NCI-H2196 (cell line): ENCODE results near the gene NLGN1.
A peak's percentile ranks its signal among the peaks of the same experiment; 100 is the strongest.

Source experiments
- DNase-seq: peaks from one replicate; lab custom pipeline; 2025; ENCODE audit not compliant: unreplicated experiment; lab: John Stamatoyannopoulos, UW

The NLGN1 gene

DNA sequence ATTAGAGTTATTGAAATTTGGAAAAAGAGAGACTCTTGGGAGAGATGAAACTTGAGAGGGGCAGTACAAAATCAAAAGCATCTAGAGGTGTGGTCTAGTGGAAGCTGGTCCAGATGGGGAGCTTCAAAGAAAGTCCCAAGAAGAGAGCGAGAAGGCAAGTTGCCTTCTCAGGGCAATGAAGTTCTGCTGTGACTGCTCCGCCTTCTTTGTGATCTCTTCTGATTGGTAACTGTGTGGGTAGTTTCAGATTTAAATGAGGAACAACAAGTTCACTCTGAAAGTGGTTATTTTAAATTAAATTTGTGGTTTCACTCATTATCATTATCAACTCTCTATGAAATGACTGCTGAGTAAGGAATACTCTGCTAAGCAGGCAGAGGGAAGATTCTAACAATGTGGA lies 233.3 kb downstream of the NLGN1 start:
- no peak for DNase-seq

DNA sequence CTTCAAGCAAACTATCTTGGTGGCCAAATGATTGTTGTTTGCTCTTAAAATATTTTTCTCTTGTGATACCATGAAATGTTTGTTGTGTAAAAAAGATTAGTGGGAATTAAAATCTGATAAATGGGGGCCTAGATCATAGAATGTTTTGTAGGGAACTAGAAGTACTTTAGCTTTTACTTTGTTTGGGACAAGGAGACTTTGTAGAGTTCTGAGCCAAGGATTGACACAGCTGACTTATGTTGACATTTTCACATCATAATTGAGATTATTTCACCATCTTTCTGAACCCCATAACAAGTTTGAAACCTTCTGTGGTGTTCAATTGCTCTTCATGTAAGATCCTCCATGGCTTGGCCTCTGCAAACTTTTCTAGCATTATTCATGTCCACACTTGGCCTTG lies 235.4 kb downstream of the NLGN1 start:
- no peak for DNase-seq

DNA sequence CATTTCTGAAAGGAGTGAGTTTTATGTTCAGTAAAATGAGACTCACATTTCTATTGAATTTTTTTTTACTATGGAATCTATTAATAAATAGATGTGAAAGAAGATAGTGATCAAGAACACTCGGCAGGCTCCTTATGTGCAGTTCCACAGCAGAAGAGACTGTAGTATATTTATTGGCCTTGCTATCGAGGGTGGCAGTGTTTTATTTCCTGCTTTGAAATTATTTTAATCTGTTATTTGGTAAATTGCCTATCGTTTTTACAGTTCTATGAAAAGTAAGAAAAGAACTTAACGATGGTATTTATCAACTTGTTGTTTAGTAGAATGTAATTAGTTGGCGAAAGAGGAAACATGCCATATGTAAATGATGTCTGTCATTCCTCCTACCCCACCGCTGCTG lies 238.3 kb downstream of the NLGN1 start:
- DNase-seq = no peak

DNA sequence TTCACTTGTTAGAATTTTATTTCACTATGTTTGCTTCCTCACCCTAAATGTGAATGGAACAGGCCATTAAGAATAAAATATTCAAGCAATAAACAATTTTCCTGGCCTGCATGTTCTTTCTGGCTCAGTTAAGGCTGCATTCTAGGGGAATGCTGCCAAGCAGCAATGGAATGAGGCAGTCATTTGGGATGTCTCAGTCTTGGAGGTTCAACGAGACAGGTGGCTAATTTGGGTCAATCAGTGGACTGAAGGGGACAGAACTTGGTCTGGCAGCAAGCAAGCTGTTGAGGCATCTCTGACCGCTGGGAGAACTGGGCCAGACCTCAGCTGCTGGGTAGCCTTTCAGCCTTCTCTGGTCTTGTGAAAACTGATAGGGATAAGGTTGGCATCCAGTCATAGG lies 241.6 kb downstream of the NLGN1 start:
- DNase-seq = no peak

DNA sequence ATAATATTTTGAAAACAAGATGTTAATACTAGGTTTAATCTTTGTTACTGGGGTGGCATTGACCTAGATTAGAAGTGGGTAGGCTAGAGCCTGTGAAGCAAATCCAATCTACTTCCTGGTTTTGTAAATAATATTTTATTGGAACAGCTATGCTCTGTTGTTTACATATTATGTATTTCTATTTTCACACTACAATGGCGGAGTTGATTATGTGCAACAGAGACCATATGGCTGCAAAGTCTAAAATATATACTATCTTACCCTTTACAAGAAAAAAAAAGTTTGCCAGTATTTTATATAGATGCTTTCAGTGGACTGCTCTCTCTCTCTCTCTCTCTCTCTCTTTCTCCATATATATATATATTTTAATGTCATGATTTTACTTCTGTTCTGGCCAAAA lies 244.2 kb downstream of the NLGN1 start:
- no peak for DNase-seq

DNA sequence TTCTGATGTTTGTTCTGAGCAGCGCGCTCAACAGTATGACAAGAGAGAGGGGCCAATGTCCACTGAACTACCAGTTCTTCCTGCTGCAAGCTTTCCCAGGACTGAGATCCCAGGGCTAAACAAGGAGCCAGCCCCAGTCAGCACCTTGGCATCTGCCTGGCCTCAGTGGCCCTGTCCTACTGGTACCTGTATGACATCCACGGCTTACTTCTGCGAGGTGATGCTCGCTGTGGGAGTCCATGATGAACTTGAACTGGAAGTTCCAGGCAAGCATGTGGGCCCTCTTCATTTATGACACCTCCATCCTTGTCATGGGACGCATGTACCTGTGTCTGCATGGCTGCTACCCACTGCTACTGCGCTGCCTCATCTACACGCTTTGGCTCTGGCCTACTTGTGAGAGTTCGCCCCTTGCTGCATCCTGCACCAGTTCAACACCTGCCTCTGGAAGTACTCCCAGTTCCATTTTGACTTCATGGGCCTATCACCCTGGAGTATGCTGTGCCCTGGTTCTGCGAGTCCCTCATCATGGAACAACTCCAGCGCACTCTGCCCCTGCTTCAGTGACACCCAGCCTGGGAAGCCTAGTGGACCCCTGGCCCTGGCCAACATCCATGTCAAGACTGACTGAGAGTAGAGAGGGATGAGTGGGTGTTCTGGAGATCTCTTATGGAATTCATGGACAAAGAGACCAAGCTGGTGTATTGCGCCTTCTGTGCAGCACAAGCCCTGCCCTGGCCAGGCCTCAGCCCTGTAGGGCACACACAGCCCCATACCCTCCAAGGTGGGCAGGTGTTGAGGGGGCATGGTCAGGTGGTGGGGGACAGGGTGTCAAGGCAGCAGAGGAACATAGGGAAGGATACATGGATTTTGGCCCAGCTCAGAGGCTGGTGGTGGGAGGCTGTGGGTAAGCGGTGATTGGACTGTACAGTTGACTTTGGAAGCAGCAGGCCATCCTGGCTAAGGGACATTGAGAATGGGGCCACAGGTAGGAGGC lies 246.8 kb downstream of the NLGN1 start:
- no peak for DNase-seq

DNA sequence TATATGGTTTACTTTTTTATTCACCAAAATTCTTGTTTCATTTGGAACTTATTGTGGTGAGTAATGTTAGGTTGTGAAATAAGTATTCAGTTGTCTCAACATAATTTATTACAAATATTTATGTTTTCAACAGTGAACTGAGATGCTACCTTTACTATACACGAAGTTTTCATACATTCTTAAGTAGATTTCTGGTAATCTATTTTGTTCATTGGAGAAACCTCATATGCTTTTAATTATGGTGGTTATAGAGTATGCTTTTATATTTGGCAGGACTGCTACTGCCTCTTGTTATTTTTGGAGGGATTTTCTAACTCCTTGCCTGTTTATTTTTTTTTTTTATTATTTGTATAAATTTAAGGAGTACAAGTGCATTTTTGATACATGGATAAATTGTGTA lies 253.1 kb downstream of the NLGN1 start:
- no peak for DNase-seq

DNA sequence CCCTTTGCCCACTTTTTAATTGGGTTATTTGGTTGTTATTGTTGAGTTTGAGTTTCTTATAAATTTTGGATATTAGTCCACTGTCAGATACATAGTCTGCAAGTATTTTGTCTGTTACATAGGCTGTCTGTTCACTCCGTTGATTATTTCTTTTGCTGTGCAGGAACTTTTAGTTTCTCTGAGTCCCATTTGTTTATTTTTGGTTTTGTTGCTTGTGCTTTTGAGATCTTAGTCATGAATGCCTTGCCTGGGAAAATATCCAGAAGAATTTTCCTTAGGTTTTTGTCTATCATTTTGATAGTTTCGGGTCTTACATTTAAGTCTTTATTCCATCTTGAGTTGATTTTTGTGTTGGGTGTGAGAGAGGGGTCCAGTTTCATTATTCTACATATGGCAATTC lies 254.5 kb downstream of the NLGN1 start:
- DNase-seq = no peak

DNA sequence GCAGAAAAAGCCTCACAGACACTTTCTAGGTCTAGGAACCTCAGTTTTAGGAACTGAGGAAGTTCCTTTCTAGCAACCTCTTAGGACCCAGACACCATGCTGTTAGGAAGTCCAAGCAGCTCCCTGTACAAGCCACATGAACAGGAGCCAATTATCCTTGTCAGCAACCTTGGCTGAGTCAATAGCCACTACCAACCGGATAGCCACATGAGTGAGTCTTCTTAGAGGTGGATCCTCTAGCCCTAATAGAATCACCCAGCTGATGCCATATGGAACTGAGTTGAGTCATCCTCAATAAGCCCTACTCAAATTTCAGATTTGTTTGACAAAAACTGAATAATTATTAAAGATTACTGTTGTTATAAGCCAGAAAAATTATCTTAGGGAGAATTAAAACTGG lies 256.2 kb downstream of the NLGN1 start:
- DNase-seq = no peak

DNA sequence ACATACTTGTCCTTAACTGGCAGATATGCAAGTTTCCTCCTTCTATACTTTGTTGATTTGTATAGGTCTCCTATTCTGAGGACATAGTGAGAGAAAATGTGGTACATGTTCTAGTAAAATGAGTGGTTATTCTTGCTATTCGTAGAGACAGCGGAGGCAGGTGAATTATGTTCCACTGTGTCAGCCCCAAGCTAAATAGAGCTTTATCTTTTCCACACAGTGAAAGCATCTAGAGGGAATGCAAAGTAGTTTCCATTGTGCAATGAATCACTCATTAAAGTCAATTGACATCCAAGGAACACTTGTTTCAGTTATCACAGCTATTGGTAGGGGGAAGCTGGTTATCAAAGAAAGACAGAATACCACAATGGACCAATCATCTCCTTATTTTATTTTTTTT lies 262.4 kb downstream of the NLGN1 start:
- no peak for DNase-seq

DNA sequence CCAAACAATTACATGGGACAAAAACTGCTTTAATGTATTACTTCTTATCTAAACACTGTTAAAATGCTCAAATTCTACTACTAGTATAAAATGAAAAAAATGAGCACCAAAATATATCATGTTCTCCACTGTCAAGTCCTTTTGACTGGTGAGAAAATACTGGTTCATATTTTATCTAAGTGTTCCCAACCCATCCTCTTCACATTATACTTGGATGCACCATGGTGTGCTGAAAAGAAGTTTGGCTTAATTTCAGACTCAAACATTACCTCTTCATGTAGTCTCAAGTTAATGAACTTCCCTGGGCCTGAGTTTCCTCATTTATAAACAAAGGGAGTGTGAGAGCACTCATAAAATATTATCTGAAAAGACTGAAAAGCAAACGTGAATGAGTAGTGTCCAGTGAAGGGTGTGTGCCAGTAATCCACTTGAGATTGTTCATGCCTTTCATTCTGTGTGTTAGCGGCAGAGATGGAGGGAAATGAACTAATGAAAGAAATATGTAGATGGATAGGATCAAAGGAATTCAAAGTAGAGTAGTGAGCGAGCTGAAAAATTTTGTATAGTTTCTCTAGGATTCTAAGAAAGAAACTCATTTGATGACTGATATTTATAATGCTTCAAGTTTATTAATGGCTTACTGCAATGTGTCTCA lies 263.2 kb downstream of the NLGN1 start:
- peak; percentile 75 for DNase-seq

DNA sequence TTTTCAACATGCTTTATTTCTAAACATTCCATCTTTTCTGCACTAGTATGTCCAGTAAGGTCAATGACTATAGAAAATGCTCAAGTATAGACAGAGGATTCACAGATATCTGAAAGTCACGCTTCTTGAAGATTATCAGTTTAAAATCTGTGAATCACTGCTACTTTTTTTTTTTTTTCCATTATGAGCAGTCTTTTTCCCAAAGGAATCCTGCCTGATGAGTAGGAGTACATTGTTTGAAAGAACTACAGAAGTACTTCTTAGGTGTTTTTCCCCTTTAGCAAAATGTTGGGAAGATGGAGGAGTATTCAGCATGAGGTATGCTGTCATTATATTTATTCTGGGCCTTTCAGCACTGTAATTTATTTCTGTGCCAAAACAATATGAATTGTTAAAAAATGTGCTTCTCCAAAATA lies 266.2 kb downstream of the NLGN1 start:
- DNase-seq = no peak

DNA sequence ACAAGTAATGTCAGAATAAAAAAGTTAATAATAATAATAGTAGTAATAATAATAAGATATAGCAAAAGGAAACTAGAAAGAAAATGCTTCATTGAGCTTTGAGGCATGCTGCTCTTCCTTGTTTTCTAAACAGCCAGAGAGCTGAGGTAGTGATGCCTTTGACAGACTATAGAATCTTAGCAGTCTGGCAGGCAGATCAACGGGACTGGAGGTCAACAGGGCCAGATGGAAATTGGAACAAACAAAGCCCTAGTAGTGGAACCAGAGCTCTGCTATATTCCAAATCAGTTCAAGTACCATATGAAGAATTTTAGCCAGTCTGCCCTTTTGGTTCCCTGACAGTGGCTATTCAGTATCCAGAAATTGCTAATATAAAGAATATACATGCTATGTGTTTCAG lies 278.6 kb downstream of the NLGN1 start:
- DNase-seq = no peak

DNA sequence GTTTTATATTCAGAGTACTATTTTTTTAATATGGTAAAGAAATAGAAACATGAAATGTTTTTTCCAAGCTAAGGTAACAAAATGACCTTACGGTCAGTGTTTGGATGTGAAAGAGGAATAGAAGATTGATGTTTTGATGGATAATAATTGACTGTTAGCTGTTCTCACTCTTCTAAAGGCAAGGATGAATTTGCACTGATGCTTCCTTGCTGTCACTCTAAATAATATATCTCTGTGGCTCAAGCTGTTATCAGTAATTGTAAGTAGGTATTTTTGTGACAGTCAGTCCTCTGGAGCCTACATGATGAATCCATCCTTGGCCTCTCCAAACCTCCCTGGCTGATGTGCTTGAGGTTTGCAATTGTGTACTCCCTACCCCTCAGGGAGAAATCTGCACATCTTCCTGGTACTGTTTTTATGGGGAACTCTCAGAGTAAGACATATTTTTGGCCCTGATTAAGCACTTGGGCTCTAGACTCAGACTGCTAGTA lies 283.7 kb downstream of the NLGN1 start:
- no peak for DNase-seq

DNA sequence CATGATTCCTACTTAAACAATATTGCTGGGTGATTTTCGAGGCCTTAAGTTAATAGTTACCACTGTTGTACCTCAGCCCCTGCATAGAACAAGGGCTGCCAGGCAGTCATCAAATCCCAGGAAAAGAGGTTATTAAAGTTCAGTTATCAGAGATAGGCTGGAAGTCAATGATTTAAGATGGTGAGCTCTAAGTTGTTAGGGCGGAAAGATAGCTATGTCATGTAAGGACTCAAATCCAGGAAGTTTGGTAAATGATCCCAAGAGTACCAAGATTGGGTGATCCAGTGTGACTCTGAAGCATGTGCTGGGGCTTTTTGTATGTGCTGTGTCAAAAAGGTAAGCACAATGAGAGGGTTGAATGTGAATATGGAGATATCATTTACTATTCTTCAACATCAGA lies 287.9 kb downstream of the NLGN1 start:
- no peak for DNase-seq

DNA sequence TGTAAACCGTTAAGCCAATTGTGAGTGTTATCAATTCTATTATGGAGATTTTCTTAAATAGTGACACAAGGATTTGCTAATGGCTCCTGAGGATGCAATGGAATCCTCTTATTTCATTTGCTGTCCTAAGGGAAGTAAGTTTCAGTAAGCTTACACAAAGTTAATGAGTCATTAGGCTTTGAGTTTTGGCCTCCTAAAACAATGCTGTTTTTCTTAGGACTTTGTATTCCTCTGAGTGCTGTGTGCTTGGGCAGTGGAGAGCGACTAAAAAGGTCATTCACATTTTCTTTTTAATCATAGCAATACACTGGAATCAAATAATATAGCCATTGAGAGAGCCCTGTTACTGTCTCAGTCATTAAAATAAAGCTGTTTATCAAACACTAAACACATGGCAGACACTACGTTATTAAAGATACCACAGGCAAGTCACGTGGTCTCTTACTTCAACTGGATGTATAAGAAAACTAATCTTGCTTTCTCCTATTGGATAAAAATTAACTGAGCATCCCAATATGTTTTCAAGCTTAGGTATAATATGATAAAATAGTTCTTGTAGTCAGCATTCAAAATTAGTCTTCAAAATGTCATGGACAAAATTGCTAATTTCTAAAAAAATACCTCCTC lies 290.8 kb downstream of the NLGN1 start:
- DNase-seq = no peak

DNA sequence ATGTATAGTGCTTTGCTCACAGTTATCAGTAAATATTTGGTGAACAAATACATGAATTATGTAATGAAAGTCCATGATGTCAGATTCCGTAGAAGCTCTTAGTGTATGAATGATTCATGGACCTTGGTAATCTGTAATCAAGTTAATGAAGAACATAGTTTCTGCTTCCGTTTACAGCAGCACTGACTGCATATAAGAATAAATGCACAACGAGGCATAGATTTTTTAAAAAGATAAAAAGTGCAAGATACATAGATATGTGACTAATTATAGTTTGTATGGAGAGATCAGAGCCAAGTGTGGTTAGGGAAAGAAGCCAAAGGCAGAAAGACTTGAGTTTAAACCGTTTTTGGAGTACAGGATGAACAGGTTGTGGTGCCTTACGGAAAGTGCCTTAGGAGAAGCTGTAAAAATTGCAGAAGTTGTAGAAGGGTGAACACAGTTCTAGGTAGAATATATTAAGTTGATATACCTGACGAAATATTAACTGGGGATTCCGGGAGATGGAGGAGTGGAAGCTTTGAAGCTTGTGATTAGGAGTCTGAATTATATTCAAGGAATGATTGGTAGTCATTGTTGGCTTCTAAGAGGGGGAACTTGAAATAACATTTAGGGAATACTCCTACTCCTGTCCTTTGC lies 293.1 kb downstream of the NLGN1 start:
- no peak for DNase-seq

DNA sequence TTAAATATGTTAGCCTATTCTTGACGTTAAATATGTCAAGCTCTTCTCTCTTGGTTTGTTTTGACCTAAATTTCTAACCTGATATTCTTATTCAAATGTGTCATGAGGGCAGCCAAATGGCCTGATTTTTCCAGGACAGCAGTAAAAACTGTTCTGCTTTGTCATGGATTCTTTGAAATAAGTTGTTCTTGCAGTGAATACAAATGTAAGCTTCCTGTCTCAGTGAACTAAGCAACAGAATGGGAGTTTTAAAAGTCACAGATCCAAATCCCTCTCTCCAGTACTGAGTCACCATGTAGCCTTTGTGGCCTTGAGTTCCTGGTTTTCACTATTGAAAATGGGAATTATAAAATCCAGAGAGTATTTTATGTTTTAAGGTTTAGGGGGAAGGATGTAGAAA lies 301.8 kb downstream of the NLGN1 start:
- no peak for DNase-seq

DNA sequence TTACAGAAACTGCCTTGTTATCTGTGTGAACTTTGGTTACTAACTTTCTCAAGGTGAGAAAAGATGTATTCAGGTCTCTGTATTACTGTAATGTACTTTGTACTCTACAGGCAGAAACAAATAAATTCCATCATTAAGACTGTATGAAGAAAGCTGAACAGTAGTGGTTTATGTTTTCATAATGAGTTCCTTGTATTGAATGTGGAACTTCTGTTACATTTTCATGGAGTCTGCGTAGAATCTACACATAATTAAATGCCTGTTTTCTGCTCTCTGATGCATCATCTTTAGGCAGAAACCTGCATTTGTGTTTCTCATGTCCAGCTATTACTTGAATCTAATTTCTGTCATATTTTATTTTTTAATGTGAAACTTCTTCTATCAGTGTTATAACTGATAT lies 302.8 kb downstream of the NLGN1 start:
- DNase-seq = no peak

DNA sequence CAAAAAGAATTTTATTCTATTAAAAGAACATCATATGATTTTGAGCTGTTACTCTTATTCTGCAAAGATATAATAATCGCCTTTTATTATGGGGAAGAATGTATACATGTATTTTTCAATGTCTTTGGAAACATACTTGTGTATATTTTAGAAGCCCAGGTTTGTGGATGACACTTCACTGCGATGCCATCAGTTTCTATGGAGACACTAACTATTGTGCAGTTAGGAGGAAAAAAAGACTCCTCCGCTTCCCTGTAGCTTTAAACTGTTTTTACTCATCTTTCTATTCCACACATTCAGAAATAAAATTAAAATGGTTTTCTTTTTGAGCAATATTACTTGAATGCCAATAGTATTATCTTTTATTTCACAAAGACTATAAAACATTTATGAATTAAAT lies 305.0 kb downstream of the NLGN1 start:
- DNase-seq = no peak

DNA sequence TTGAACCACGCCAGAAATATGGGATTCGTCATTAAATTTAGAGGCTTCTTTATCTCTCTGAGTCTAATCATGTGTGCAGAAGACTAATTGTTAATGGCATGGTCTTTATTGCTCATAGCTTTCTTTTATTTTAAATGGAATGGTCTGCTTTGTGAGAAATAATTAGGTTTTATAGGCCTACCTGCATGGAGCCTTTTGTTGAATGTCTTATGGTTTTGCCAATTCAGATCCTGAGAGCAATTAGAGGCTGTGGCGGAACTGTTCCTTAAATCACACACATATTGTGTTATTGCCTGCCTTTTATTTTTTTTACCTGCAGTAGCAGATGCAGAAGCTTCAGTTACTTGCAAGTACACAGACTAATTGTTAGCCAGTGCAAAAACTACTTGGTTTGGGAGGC lies 306.2 kb downstream of the NLGN1 start:
- no peak for DNase-seq
